CD8-positive, alpha-beta memory T cell (primary cell): ENCODE data around the gene TSPY4. TPM values are rescaled to one million over a fixed set of nuclear protein-coding genes. Genes with fewer than 3 reads are reported as not detected.
"Not testable (repeated sequence)": the region's sequence is repeated elsewhere in the genome, so short reads cannot be mapped to it uniquely, and the experiment has no call there.

Experiments used
- CTCF ChIA-PET: fragments of 350-600 bp; sonication (Branson Sonifier 250); formaldehyde crosslinking; loops from one replicate; lab custom pipeline; 2021; ENCODE audit warnings: antibody characterized with exemption; lab: Charles Lee
- POLR2A ChIA-PET: fragments of 350-600 bp; sonication (Branson Sonifier 250); formaldehyde crosslinking; loops from one replicate; lab custom pipeline; 2021; ENCODE audit warnings: antibody characterized with exemption; lab: Charles Lee
- DNase-seq, 5 donors: peaks; one replicate each; pipeline versions ENCODE4 v3.0.0 to v3.0.0-alpha.2; 2020 to 2022; ENCODE audit warnings: mixed read lengths in 1 of 5
- H3K27ac ChIP-seq: one replicate; pipeline ENCODE4 v1.7.0; 2013; ENCODE audit warnings: low read depth, mild to moderate bottlenecking, low read length, moderate library complexity
- H3K27me3 ChIP-seq: 2 replicates; pipeline ENCODE4 v1.7.0; 2013; ENCODE audit warnings: low read length, mild to moderate bottlenecking; ENCODE audit not compliant: insufficient read depth, poor library complexity, severe bottlenecking
- H3K36me3 ChIP-seq: 2 replicates; pipeline ENCODE4 v1.7.0; 2013; ENCODE audit warnings: mild to moderate bottlenecking, low read length, moderate library complexity; ENCODE audit not compliant: insufficient read depth
- H3K4me1 ChIP-seq: 2 replicates; pipeline ENCODE4 v1.7.0; 2013; ENCODE audit warnings: mild to moderate bottlenecking, low read length, moderate library complexity; ENCODE audit not compliant: insufficient read depth
- H3K4me3 ChIP-seq: 2 replicates; pipeline ENCODE4 v1.7.0; 2013; ENCODE audit warnings: mild to moderate bottlenecking, low read length
- H3K9me3 ChIP-seq: 2 replicates; pipeline ENCODE4 v1.7.0; 2013; ENCODE audit warnings: mild to moderate bottlenecking, low read length
- H3K27ac Mint-ChIP-seq, 8 donors: one replicate each; pipeline ENCODE4 v1.8.0; 2020 to 2021; ENCODE audit warnings: mixed read lengths in 8 of 8, mild to moderate bottlenecking in 6 of 8, inconsistent platforms in 3 of 8, moderate library complexity in 3 of 8
- H3K27me3 Mint-ChIP-seq, 2 donors: one replicate each; pipeline ENCODE4 v1.8.0; 2020 to 2021; ENCODE audit warnings: mixed read lengths in 2 of 2, mild to moderate bottlenecking in 1 of 2, moderate library complexity in 1 of 2
- H3K36me3 Mint-ChIP-seq, 3 donors: one replicate each; pipeline ENCODE4 v1.8.0; 2020 to 2021; ENCODE audit warnings: mixed read lengths in 3 of 3, inconsistent platforms in 1 of 3, mild to moderate bottlenecking in 1 of 3
- H3K4me1 Mint-ChIP-seq, 3 donors: one replicate each; pipeline ENCODE4 v1.8.0; 2020 to 2021; ENCODE audit warnings: mixed read lengths in 3 of 3, inconsistent platforms in 1 of 3, mild to moderate bottlenecking in 1 of 3
- H3K4me3 Mint-ChIP-seq, 7 donors: one replicate each; pipeline ENCODE4 v1.8.0; 2020 to 2021; ENCODE audit warnings: mixed read lengths in 7 of 7, mild to moderate bottlenecking in 6 of 7, moderate library complexity in 4 of 7, inconsistent platforms in 2 of 7
- H3K9me3 Mint-ChIP-seq, 5 donors: one replicate each; pipeline ENCODE4 v1.8.0; 2020 to 2022; ENCODE audit warnings: mixed read lengths in 5 of 5, mild to moderate bottlenecking in 3 of 5, moderate library complexity in 2 of 5, inconsistent platforms in 1 of 5
- polyA plus RNA-seq: library from polyadenylated mRNA; unstranded; fragments of 300-500 nt; fragmentation: Illumina TruSeq; gene quantifications from one replicate; pipeline ENCODE4 v1.2.3, GENCODE V29; 2021
- total RNA-seq, 2 experiments: library from RNA; stranded (reverse); gene quantifications; one replicate each; pipeline ENCODE4 v1.2.3, GENCODE V29; 2021

Gene TSPY4, protein sequence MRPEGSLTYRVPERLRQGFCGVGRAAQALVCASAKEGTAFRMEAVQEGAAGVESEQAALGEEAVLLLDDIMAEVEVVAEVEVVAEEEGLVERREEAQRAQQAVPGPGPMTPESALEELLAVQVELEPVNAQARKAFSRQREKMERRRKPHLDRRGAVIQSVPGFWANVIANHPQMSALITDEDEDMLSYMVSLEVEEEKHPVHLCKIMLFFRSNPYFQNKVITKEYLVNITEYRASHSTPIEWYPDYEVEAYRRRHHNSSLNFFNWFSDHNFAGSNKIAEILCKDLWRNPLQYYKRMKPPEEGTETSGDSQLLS
- not detected for total RNA-seq
- polyA plus RNA-seq = not detected

- H3K4me3 Mint-ChIP-seq, POLR2A ChIA-PET, H3K27ac ChIP-seq, H3K27ac Mint-ChIP-seq, H3K4me3 ChIP-seq, DNase-seq, CTCF ChIA-PET, H3K27me3 ChIP-seq, H3K27me3 Mint-ChIP-seq, H3K36me3 ChIP-seq, H3K9me3 Mint-ChIP-seq, H3K9me3 ChIP-seq, H3K36me3 Mint-ChIP-seq, H3K4me1 ChIP-seq, H3K4me1 Mint-ChIP-seq: not testable (repeated sequence)
Observed at GRCh38 chrY:9337164-9337563, at the start of gene TSPY4. Gene TSPY4 (plus strand): TSS chrY:9337464. CDS start chrY:9337510, 46 bp downstream.

- no peak for DNase-seq
- CTCF ChIA-PET = no interaction called here
- POLR2A ChIA-PET = no interaction called here
- no peaks in the 10 kb centered on the region for H3K4me1 ChIP-seq
- Mint-ChIP-seq H3K36me3 (no peaks in the 10 kb centered on the region), H3K9me3 (no peaks in the 10 kb centered on the region), H3K27ac (no peak overlapping the region), H3K27me3 (no peaks in the 10 kb centered on the region), H3K4me3 (no peak overlapping the region), H3K4me1 (no peaks in the 10 kb centered on the region)
- H3K36me3 ChIP-seq = no peaks in the 10 kb centered on the region
- no peaks in the 10 kb centered on the region for H3K9me3 ChIP-seq
- no peaks in the 10 kb centered on the region for H3K27me3 ChIP-seq
- H3K4me3 ChIP-seq = no peak overlapping the region
- no peak overlapping the region for H3K27ac ChIP-seq
Observed at GRCh38 chrY:9320996-9321395, 16.3 kb upstream of the TSPY4 start.

DNA sequence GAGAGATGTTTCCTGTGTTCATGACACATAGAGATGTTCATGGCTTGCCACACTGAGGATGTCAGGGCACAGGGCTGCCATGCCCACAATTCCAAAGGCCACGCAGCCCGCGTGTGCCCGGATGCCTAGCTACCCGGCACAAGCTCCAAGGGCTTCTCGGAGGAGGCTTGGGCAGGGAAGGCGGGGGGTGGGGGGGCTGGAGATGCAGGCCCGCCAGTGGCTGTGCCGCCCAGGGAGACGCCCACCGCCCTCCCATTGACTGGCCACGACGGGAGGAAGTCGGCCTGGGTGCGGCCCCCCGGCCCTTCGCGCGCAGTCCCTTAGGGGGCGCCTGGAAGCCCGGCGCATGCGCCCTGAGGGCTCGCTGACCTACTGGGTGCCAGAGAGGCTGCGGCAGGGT lies 20.2 kb downstream of the TSPY4 start, which contains the start of gene TSPY8:
TSPY8 (plus strand) TSS at position 301 of the 400 bp plus-strand sequence; CDS start at position 347, 46 bp downstream.
- CTCF ChIA-PET, H3K4me3 Mint-ChIP-seq, H3K36me3 ChIP-seq, H3K27ac ChIP-seq, H3K27me3 Mint-ChIP-seq, H3K27ac Mint-ChIP-seq, H3K4me3 ChIP-seq, H3K4me1 Mint-ChIP-seq, DNase-seq, H3K36me3 Mint-ChIP-seq, H3K4me1 ChIP-seq, H3K9me3 ChIP-seq, H3K9me3 Mint-ChIP-seq, H3K27me3 ChIP-seq, POLR2A ChIA-PET: not testable (repeated sequence)

Other genes with a start within 250 kb of the TSPY4 start
- gene TSPY8, start 20.3 kb downstream of the TSPY4 start, total RNA-seq = not detected
- not detected for gene TSPY8, start 20.3 kb downstream of the TSPY4 start, polyA plus RNA-seq
- gene TSPY3, start 61.0 kb downstream of the TSPY4 start, total RNA-seq = not detected
- not detected for gene TSPY3, start 61.0 kb downstream of the TSPY4 start, polyA plus RNA-seq
- not detected for gene TSPY1, start 129.5 kb downstream of the TSPY4 start, total RNA-seq
- gene TSPY1, start 129.5 kb downstream of the TSPY4 start, polyA plus RNA-seq = not detected
- not detected for gene TSPY9, start 149.8 kb downstream of the TSPY4 start, total RNA-seq
- not detected for gene TSPY9, start 149.8 kb downstream of the TSPY4 start, polyA plus RNA-seq
- gene TSPY10, start 190.4 kb downstream of the TSPY4 start, total RNA-seq = not detected
- gene TSPY10, start 190.4 kb downstream of the TSPY4 start, polyA plus RNA-seq = not detected